ENCODE measurements around the gene SEM1. TPM values are rescaled to one million over a fixed set of nuclear protein-coding genes. Genes with fewer than 3 reads are reported as not detected.

Gene SEM1
- total and polyA plus RNA-seq, 2 donors (not counting 3 experiments of a cell fraction or from before 2014, with no cell fraction given), result 16.7 to 81.6 TPM

DNA sequence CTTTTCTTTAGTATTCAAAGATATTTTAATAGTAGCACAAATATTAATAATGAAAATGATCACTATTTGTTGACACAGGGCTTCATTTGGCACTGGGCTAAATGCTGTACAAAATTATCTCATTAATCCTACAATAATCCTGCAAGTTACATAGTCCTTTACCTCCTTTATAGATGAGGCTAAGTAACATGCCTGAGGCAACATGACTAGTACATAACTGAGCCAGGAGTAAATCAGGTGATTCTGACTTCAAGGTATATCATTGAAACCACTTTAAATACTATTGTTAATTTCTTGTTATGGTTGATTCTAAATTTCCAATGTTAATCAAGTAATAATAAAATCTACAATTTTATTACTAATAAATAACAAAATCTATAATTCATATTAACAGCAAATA lies 39.8 kb downstream of the SEM1 start:
- no peaks in the 10 kb centered on the region for H3K79me2 ChIP-seq (ENCODE audit: control insufficient read depth, insufficient read depth, low read length)
- no peak for DNase-seq (ENCODE audit: low read depth, low spot score)
- no peaks in the 10 kb centered on the region for H3K9me3 ChIP-seq (replicated peaks; ENCODE audit: control insufficient read depth, insufficient read depth, low read length)
- TF ChIP-seq GATA2 (IDR thresholded peaks at IDR 0.05; ENCODE audit: insufficient read depth, insufficient read length, low read depth, low read length), result no peak
- H3K4me2 ChIP-seq (ENCODE audit: insufficient read depth, low read length), result no peak overlapping the region
- H3K9me1 ChIP-seq (replicated peaks; ENCODE audit: control insufficient read depth, extremely low read depth, insufficient read depth, low read length), result no peaks in the 10 kb centered on the region
- no peak overlapping the region for H3K9ac ChIP-seq (replicated peaks; ENCODE audit: extremely low read depth, insufficient read depth, low read length)
- no peaks in the 10 kb centered on the region for H4K20me1 ChIP-seq (replicated peaks; ENCODE audit: control insufficient read depth, extremely low read depth, insufficient read depth, low read length)
- H3K4me1 ChIP-seq (ENCODE audit: control insufficient read depth, extremely low read depth, insufficient read depth, low read length), result peaks cover 10% of the 10 kb centered on the region
- CTCF ChIA-PET, result no interaction called here
- BruUV-seq (replicated peaks), result no TSS peak
- H3K36me3 ChIP-seq (ENCODE audit: control insufficient read depth in 2 of 2, extremely low read depth in 1 of 2, insufficient read depth in 2 of 2, low read length in 2 of 2), result no peaks in the 10 kb centered on the region
- dilution Hi-C loops (cut with MboI; ENCODE audit: extremely low pct_ligation_motif_present, low sequenced_read_pairs) (no loop called here), intact Hi-C loops (cut with micrococcal nuclease) (loop anchor here (10.0 kb wide), 2 partner anchors 345 to 355 kb away; partner anchors contain the start of genes DLX5 and SLC25A13)
- POLR2A ChIA-PET, result no interaction called here
- H3K27me3 ChIP-seq (ENCODE audit: control insufficient read depth in 2 of 2, insufficient read depth in 2 of 2, low read length in 2 of 2), result no peaks in the 10 kb centered on the region
- no peak overlapping the region for H2AFZ ChIP-seq (ENCODE audit: low read depth, low read length)
- H3K4me3 ChIP-seq (replicated peaks in 1 of 3; ENCODE audit: insufficient read depth in 1 of 3, low read depth in 1 of 3, low read length in 3 of 3), result no peak overlapping the region
- no peak for FAIRE-seq
- H3K27ac ChIP-seq (ENCODE audit: insufficient read depth, low read depth, low read length), result no peak overlapping the region

- H3K36me3 ChIP-seq (ENCODE audit: control insufficient read depth in 2 of 2, extremely low read depth in 1 of 2, insufficient read depth in 2 of 2, low read length in 2 of 2), result no peaks in the 10 kb centered on the region
- no peak overlapping the region for H3K27ac ChIP-seq (ENCODE audit: insufficient read depth, low read depth, low read length)
- H4K20me1 ChIP-seq (replicated peaks; ENCODE audit: control insufficient read depth, extremely low read depth, insufficient read depth, low read length), result no peaks in the 10 kb centered on the region
- H3K9me3 ChIP-seq (replicated peaks; ENCODE audit: control insufficient read depth, insufficient read depth, low read length), result no peaks in the 10 kb centered on the region
- no peak overlapping the region for H3K9ac ChIP-seq (replicated peaks; ENCODE audit: extremely low read depth, insufficient read depth, low read length)
- no peak overlapping the region for H3K4me3 ChIP-seq (replicated peaks in 1 of 3; ENCODE audit: insufficient read depth in 1 of 3, low read depth in 1 of 3, low read length in 3 of 3)
- no peaks in the 10 kb centered on the region for H3K27me3 ChIP-seq (ENCODE audit: control insufficient read depth in 2 of 2, insufficient read depth in 2 of 2, low read length in 2 of 2)
- no peaks in the 10 kb centered on the region for H3K79me2 ChIP-seq (ENCODE audit: control insufficient read depth, insufficient read depth, low read length)
- H3K4me2 ChIP-seq (ENCODE audit: insufficient read depth, low read length), result no peak overlapping the region
- no peaks in the 10 kb centered on the region for H3K4me1 ChIP-seq (ENCODE audit: control insufficient read depth, extremely low read depth, insufficient read depth, low read length)
- no peak overlapping the region for H2AFZ ChIP-seq (ENCODE audit: low read depth, low read length)
- CTCF ChIA-PET, result no interaction called here
- no peaks in the 10 kb centered on the region for H3K9me1 ChIP-seq (replicated peaks; ENCODE audit: control insufficient read depth, extremely low read depth, insufficient read depth, low read length)
- DNase-seq (ENCODE audit: low read depth, low spot score) (no peak), FAIRE-seq (no peak)
- POLR2A ChIA-PET, result no interaction called here
- no peak for TF ChIP-seq MYC (IDR thresholded peaks at IDR 0.05; ENCODE audit: low read depth, low read length)
- TF ChIP-seq CTCF (IDR thresholded peaks at IDR 0.05; ENCODE audit: extremely low read depth in 1 of 2, insufficient read depth in 1 of 2, low read depth in 1 of 2, low read length in 2 of 2), result no peak
- no peak for TF ChIP-seq EZH2 (IDR thresholded peaks at IDR 0.05; ENCODE audit: borderline replicate concordance, low read depth, low read length, severe bottlenecking)
- TF ChIP-seq GATA2 (IDR thresholded peaks at IDR 0.05; ENCODE audit: insufficient read depth, insufficient read length, low read depth, low read length), result no peak
- no peak for TF ChIP-seq JUN (IDR thresholded peaks at IDR 0.05; ENCODE audit: borderline replicate concordance, insufficient read depth, insufficient read length, low read depth)
- intact Hi-C loops (cut with micrococcal nuclease), result no loop called here
- no TSS peak for BruUV-seq (replicated peaks)
- dilution Hi-C loops (cut with MboI; ENCODE audit: extremely low pct_ligation_motif_present, low sequenced_read_pairs), result no loop called here
Measured at GRCh38 chr7:96667026-96667425, 42.6 kb downstream of the SEM1 start.
